Measurements from ENCODE around the gene TNFRSF25. TPM values are rescaled to one million over a fixed set of nuclear protein-coding genes. Genes with fewer than 3 reads are reported as not detected.

The TNFRSF25 gene
- total RNA-seq, 4 donors from 2014 or later = 31.0 to 88.4 (median 61.5) TPM

DNA sequence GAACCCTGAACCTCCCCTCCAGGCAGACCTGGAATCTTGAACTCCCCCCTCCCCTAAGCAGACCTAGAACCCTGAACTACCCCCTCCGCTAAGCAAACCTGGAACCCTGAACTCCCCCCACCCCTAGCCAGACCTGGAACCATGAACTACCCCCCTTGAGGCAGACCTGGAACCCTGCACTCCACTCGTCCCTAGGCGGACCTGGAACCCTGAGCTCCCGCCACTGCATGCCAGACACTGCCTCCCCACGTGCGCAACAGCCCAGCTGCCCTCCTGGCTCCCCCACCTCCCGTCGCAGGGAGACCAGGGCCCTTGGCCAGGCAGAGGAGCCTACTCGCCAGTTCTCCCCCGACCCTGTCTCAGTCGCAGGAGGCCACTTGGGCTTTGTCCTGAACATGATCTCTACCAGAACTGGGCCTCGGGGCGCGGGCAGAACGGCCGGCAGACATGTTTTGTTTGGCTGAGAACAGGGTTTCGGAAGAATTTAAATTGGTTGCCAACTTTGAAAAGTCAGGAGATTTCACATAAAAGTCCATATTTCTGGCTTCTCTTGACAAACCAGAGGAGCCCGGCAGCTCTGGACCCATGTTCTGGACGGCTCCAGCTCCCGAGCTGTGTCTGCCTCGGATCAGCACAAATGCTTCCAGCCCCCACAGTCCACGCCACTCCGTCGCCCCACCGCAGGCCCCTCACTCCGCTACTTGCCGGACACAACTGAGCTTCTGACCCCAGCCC is 34.7 kb upstream of the TNFRSF25 start:
- Histone ChIP-seq H3K27me3 (no peaks in the 10 kb centered on the region), H3K4me3 (no peak overlapping the region), H3K9me3 (no peaks in the 10 kb centered on the region), H3K4me1 (peaks cover 0 to 14% (median 4%) of the 10 kb centered on the region in 4 donors), H3K36me3 (no peaks in the 10 kb centered on the region), H3K27ac (no peak overlapping the region)
- no peak for DNase-seq
- no peak for TF ChIP-seq POLR2A (IDR thresholded peaks at IDR 0.05)
- TF ChIP-seq, protein P1, sequence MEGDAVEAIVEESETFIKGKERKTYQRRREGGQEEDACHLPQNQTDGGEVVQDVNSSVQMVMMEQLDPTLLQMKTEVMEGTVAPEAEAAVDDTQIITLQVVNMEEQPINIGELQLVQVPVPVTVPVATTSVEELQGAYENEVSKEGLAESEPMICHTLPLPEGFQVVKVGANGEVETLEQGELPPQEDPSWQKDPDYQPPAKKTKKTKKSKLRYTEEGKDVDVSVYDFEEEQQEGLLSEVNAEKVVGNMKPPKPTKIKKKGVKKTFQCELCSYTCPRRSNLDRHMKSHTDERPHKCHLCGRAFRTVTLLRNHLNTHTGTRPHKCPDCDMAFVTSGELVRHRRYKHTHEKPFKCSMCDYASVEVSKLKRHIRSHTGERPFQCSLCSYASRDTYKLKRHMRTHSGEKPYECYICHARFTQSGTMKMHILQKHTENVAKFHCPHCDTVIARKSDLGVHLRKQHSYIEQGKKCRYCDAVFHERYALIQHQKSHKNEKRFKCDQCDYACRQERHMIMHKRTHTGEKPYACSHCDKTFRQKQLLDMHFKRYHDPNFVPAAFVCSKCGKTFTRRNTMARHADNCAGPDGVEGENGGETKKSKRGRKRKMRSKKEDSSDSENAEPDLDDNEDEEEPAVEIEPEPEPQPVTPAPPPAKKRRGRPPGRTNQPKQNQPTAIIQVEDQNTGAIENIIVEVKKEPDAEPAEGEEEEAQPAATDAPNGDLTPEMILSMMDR (IDR thresholded peaks at IDR 0.05) = no peak

DNA sequence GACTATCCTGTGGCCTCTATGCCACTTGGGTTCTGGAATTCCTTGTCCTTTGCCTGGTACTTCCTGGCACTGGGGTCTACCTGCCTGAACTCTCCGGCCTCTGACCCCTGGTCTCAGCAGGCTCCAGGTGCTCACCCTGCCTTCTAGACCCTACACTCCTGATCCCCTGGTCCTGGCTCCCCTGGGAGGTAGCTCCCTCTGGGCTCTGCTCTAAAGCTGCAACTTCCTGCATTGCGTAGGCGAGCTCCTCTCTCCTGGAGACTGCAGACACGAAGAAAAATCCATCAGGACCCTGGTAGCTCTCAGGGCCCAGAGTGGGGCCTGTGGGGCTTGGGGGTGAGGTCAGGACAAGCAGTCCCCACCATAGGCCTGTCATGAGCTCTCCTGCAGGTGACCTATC is 33.3 kb upstream of the TNFRSF25 start:
- Histone ChIP-seq H3K36me3 (no peaks in the 10 kb centered on the region), H3K4me3 (no peak overlapping the region), H3K27ac (no peak overlapping the region), H3K27me3 (no peaks in the 10 kb centered on the region), H3K4me1 (peaks cover 0 to 14% (median 4%) of the 10 kb centered on the region in 4 donors), H3K9me3 (no peaks in the 10 kb centered on the region)
- TF ChIP-seq, protein P1 (IDR thresholded peaks at IDR 0.05) = no peak
- no peak for TF ChIP-seq POLR2A (IDR thresholded peaks at IDR 0.05)
- DNase-seq = no peak

DNA sequence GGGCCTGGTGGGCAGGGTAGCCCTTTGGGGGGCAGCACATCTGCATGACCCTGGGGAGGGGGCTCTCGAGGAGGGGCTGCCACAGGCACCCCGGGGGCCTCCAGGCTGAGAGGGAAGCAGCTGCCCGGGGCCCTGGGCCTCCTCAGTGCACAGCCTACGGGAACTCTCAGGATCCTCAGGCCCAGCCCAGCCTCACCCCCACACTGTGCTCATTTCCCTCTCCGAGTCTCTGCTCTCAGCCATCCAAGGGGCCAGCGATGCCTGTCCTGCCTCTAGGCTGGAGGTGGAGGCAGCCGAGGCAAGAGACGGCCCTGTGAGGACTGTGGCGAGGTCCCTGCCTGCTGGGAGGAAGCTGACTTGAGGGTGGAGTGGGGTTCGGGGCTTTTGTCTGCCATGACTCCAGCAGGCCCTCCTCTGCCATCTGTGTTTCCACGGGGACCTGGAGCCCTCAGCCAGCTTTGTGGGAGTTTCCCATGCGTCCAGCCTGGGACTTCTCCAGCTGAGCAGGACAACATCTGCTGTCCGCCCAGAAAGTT is 32.7 kb upstream of the TNFRSF25 start:
- peaks cover 0 to 14% (median 4%) of the 10 kb centered on the region in 4 donors for H3K4me1 ChIP-seq
- no peaks in the 10 kb centered on the region for H3K9me3 ChIP-seq
- no peak overlapping the region for H3K4me3 ChIP-seq
- H3K36me3 ChIP-seq = no peaks in the 10 kb centered on the region
- H3K27me3 ChIP-seq = no peaks in the 10 kb centered on the region
- no peak for DNase-seq
- H3K27ac ChIP-seq = no peak overlapping the region
- TF ChIP-seq, protein P1 (IDR thresholded peaks at IDR 0.05) = no peak
- no peak for TF ChIP-seq POLR2A (IDR thresholded peaks at IDR 0.05)

DNA sequence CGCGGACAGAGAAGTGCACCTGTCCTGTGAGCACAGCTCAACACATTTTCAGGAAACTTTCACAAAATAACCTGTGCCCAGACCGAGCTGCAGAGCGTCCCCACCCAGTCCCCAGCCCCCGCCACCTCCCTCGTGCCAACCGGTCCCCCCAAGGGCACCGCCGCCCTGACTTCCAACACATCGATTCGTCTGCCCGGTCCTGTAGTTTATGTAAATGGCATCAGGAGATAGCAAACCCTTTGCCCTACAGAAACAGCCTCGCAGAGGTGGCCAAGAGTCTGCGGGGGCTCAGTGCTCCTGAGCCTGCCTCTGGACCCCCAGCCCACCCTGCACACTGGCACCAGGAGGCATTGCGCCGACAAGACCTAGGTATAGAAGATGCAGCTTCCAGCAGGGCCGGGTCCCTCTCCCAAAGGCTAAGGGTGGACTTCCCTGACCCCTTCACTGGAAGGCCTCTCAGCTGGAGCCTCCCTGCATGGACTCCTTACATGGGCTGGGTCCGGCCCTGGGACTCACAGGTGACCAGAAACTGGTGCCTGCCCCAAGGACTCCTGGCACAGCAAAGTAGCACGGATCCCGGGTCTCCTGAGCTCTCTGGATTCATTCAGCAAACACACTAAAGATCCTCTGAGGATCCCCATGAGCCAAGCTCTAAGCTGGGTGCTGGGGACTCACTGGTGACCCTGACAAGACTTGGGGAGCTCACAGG is 32.0 kb upstream of the TNFRSF25 start:
- peaks cover 0 to 14% (median 4%) of the 10 kb centered on the region in 4 donors for H3K4me1 ChIP-seq
- H3K27me3 ChIP-seq = no peaks in the 10 kb centered on the region
- no peaks in the 10 kb centered on the region for H3K36me3 ChIP-seq
- no peak overlapping the region for H3K27ac ChIP-seq
- DNase-seq = no peak
- H3K4me3 ChIP-seq = peak overlapping the region; percentile 36 to 65 (median 60)
- H3K9me3 ChIP-seq = no peaks in the 10 kb centered on the region
- TF ChIP-seq, protein P1 (IDR thresholded peaks at IDR 0.05) = no peak
- TF ChIP-seq POLR2A (IDR thresholded peaks at IDR 0.05) = no peak

DNA sequence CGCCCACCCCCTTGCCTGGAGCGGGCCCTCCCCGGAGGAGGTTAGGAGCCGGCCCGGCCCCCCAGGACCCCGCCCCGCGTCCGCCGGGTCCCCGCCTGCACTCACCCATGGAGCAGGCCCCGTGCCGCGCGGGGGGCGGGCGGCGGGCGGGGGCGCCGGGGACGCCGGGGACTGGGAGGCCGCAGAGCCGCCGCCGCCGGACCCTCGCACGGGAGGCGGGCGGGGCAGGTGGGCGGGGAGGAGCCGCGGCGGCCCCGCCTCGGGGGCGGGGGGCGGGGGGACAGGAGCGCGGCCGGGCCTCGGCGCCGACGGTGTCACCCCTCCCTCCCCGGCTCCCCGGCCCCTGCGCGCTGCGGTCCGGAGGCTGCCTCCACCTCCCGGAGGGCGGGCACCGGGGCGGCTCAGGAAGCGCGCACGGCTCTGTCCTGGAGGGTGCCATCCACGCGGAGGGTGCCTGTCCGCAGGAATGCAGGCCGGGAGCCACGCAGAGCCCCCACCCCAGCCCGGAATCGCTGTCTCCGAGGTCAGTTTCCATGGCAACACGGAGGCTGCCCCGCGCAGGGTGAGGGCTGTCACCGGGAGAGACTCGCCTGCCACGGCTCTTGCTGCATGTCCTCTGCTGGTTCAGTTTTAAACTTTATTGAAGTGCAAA is 31.4 kb upstream of the TNFRSF25 start:
- H3K4me1 ChIP-seq = peaks cover 0 to 14% (median 4%) of the 10 kb centered on the region in 4 donors
- H3K36me3 ChIP-seq = no peaks in the 10 kb centered on the region
- peak overlapping the region in 1 of 4 donors; percentile 25 for H3K27ac ChIP-seq
- no peak for TF ChIP-seq POLR2A (IDR thresholded peaks at IDR 0.05)
- TF ChIP-seq, protein P1 (IDR thresholded peaks at IDR 0.05) = no peak
- peak overlapping the region; percentile 36 to 65 (median 60) for H3K4me3 ChIP-seq
- no peaks in the 10 kb centered on the region for H3K9me3 ChIP-seq
- H3K27me3 ChIP-seq = no peaks in the 10 kb centered on the region
- DNase-seq = peak in 2 of 3 donors; percentile 27 to 60
